Measurements from ENCODE around the gene IGDCC3. TPM values are rescaled to one million over a fixed set of nuclear protein-coding genes. Genes with fewer than 3 reads are reported as not detected.

The IGDCC3 gene
- total RNA-seq, 4 donors from 2014 or later = not detected

DNA sequence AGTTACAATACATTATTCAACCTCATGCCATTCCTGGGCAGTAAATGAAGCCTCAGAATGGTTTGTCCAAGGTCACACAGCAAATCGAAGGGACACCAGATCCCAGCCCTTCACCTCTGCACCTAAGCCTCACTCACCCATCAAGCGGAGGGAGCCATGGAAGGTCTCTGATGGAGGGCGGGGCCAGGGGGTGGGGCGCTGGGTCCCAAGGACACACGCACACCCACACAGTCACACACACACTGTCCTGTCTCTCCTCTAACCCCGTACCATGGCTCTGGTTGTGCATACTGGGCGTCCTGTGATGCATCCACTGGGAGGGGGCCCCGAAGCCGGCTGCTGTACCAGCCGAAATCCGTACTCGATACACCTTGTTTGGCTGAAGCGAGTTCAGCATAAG, 15.3 kb upstream of the IGDCC3 start:
- H3K27ac ChIP-seq = no peak overlapping the region
- H3K9me3 ChIP-seq = no peaks in the 10 kb centered on the region
- no peak for DNase-seq (ENCODE audit: low spot score in 2 of 2)
- H3K4me1 ChIP-seq = peaks cover 0 to 16% (median 0%) of the 10 kb centered on the region in 4 donors
- H3K4me3 ChIP-seq = no peak overlapping the region
- TF ChIP-seq POLR2A (IDR thresholded peaks at IDR 0.05) = no peak
- TF ChIP-seq, protein P1, sequence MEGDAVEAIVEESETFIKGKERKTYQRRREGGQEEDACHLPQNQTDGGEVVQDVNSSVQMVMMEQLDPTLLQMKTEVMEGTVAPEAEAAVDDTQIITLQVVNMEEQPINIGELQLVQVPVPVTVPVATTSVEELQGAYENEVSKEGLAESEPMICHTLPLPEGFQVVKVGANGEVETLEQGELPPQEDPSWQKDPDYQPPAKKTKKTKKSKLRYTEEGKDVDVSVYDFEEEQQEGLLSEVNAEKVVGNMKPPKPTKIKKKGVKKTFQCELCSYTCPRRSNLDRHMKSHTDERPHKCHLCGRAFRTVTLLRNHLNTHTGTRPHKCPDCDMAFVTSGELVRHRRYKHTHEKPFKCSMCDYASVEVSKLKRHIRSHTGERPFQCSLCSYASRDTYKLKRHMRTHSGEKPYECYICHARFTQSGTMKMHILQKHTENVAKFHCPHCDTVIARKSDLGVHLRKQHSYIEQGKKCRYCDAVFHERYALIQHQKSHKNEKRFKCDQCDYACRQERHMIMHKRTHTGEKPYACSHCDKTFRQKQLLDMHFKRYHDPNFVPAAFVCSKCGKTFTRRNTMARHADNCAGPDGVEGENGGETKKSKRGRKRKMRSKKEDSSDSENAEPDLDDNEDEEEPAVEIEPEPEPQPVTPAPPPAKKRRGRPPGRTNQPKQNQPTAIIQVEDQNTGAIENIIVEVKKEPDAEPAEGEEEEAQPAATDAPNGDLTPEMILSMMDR (IDR thresholded peaks at IDR 0.05) = no peak
- TF ChIP-seq EP300 (IDR thresholded peaks at IDR 0.05) = no peak
- peaks cover 0 to 36% of the 10 kb centered on the region in 2 donors for H3K27me3 ChIP-seq
- 88 to 89% methylated on average over 10 to 13 of the region's 13 CpGs for WGBS, 2 donors
- H3K36me3 ChIP-seq = no peaks in the 10 kb centered on the region

DNA sequence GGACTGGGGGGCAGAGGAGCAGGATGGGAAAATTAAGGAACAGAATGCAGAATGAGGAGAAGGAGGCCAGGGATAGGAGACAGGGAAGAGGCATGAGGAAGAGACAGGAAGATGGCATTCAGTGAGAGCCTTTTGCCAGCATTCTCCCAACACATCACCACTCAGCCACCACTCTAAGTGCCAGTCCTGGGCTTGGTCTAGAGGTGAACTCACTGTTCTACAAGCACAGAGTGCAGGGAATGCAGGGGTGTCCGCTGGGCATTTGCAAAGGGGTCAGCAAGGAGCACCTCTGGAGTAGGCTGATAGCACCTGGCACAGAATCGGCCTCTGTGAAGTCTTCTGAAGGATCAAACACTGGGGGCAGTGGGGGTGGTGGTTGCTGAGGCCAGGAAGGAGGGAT, 14.6 kb upstream of the IGDCC3 start:
- 82 to 84% methylated on average over 2 of the region's 2 CpGs for WGBS, 2 donors
- Histone ChIP-seq H3K4me3 (no peak overlapping the region), H3K9me3 (no peaks in the 10 kb centered on the region), H3K27me3 (peaks cover 0 to 36% of the 10 kb centered on the region in 2 donors), H3K4me1 (peaks cover 0 to 16% (median 0%) of the 10 kb centered on the region in 4 donors), H3K36me3 (no peaks in the 10 kb centered on the region), H3K27ac (no peak overlapping the region)
- TF ChIP-seq, protein P1 (IDR thresholded peaks at IDR 0.05) = no peak
- no peak for TF ChIP-seq POLR2A (IDR thresholded peaks at IDR 0.05)
- no peak for TF ChIP-seq EP300 (IDR thresholded peaks at IDR 0.05)
- no peak for DNase-seq (ENCODE audit: low spot score in 2 of 2)

DNA sequence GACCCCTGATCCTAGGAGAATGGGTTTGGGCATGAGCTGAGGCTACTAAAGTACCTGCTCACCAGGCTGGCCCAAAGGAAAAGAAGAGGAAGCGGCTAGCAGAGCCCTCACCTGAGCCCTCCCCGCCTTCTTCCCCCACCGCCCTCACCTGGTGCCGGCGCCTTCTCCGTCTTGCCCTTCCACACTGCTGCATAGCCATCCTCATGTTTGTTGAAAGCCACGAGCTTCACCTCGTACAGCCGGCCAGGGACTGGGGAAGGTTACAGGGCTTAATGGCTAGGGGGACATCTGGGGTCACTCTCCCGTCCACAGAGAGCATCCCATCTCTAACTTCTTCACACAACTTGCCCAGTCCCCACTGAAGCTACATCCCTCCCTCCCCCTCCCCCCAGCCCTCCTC, 13.9 kb upstream of the IGDCC3 start:
- Histone ChIP-seq H3K4me1 (peaks cover 0 to 13% (median 0%) of the 10 kb centered on the region in 4 donors), H3K27ac (no peak overlapping the region), H3K4me3 (no peak overlapping the region), H3K36me3 (no peaks in the 10 kb centered on the region), H3K9me3 (no peaks in the 10 kb centered on the region), H3K27me3 (peaks cover 0 to 30% of the 10 kb centered on the region in 2 donors)
- DNase-seq (ENCODE audit: low spot score in 2 of 2) = no peak
- WGBS, 2 donors = 90 to 93% methylated on average over 10 of the region's 10 CpGs
- TF ChIP-seq EP300 (IDR thresholded peaks at IDR 0.05) = no peak
- TF ChIP-seq, protein P1 (IDR thresholded peaks at IDR 0.05) = no peak
- TF ChIP-seq POLR2A (IDR thresholded peaks at IDR 0.05) = no peak

DNA sequence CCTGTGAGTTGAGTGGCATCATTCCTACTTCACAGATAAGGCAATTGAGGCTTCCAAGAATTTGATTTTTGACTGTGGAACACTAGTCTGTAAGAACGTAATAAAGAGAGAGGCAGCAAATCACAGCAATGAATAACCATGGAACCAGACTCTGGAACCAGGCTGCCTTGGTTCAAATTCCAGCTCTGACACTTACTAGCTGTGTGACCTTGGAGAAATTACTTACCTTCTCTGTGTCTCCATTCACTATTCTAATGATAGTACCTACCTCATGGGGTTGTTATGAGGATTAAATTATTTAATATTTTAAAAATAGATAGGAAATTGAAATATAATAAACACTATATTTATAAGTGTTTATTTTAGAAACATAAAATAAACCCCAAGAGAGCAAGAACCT, 12.6 kb upstream of the IGDCC3 start:
- 78 to 88% methylated on average over 1 of the region's 1 CpG for WGBS, 2 donors
- peaks cover 0 to 17% of the 10 kb centered on the region in 2 donors for H3K27me3 ChIP-seq
- DNase-seq (ENCODE audit: low spot score in 2 of 2) = no peak
- no peaks in the 10 kb centered on the region for H3K36me3 ChIP-seq
- H3K4me3 ChIP-seq = no peak overlapping the region
- no peak overlapping the region for H3K27ac ChIP-seq
- peaks cover 0 to 12% (median under 1%) of the 10 kb centered on the region in 4 donors for H3K4me1 ChIP-seq
- TF ChIP-seq EP300 (IDR thresholded peaks at IDR 0.05) (no peak), POLR2A (IDR thresholded peaks at IDR 0.05) (no peak)
- TF ChIP-seq, protein P1 (IDR thresholded peaks at IDR 0.05) = no peak
- H3K9me3 ChIP-seq = no peaks in the 10 kb centered on the region

DNA sequence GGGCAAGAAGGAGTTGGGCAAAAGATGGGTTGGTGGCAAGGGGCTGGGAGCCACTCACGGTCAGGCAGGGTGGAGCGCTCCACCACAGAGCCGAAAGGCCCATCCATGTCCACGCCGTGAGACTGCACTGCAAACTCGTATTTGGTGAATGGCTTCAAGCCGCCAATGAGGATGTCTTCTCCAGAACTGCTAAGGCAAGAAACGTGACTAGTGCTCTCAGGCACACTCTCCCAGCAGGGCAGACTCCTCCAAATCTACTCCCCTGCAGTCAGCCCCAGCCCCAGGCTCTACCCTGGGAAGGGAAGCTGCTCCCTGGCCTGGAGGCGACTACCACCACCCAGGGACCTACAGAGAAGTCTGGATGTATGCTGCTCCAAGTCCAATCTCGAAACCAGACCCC, 11.4 kb upstream of the IGDCC3 start:
- no peak for DNase-seq (ENCODE audit: low spot score in 2 of 2)
- Histone ChIP-seq H3K4me1 (peaks cover 0 to 23% (median 8%) of the 10 kb centered on the region in 4 donors), H3K27me3 (peaks cover 0 to 5% of the 10 kb centered on the region in 2 donors), H3K4me3 (no peak overlapping the region), H3K27ac (no peak overlapping the region), H3K36me3 (no peaks in the 10 kb centered on the region), H3K9me3 (no peaks in the 10 kb centered on the region)
- 76 to 84% methylated on average over 10 of the region's 10 CpGs for WGBS, 2 donors
- TF ChIP-seq, protein P1 (IDR thresholded peaks at IDR 0.05) = no peak
- no peak for TF ChIP-seq EP300 (IDR thresholded peaks at IDR 0.05)
- no peak for TF ChIP-seq POLR2A (IDR thresholded peaks at IDR 0.05)

Measured in tibial nerve (tissue), 4 donors.